Liver (tissue), 9 donors: ENCODE data around the gene TAF13. TPM values are rescaled to one million over a fixed set of nuclear protein-coding genes. Genes with fewer than 3 reads are reported as not detected.

Experiments used
- DNase-seq: peaks from one replicate; pipeline ENCODE4 v3.0.0-alpha.2; 2017; ENCODE audit warnings: low spot score
- H3K27ac ChIP-seq, 2 donors: one replicate each; pipeline ENCODE4 v1.7.0; 2013; ENCODE audit warnings: inconsistent platforms in 2 of 2, low read length in 2 of 2, control low read depth in 1 of 2, low read depth in 1 of 2, mild to moderate bottlenecking in 1 of 2
- H3K27me3 ChIP-seq, 4 donors: one replicate each; pipeline versions ENCODE4 v1.6.1 to v1.7.0; 2013; ENCODE audit warnings: low read length in 3 of 4, inconsistent platforms in 1 of 4, mild to moderate bottlenecking in 1 of 4, moderate library complexity in 1 of 4; ENCODE audit not compliant: control insufficient read depth in 4 of 4, insufficient read depth in 4 of 4
- H3K36me3 ChIP-seq, 4 donors: one replicate each; pipeline versions ENCODE4 v1.6.1 to v1.7.0; 2013; ENCODE audit warnings: low read length in 3 of 4, mild to moderate bottlenecking in 3 of 4, low read depth in 1 of 4, moderate library complexity in 1 of 4; ENCODE audit not compliant: control insufficient read depth in 4 of 4, insufficient read depth in 3 of 4
- H3K4me1 ChIP-seq, 4 donors: one replicate each; pipeline versions ENCODE4 v1.6.1 to v1.7.0; 2013; ENCODE audit warnings: low read length in 3 of 4, mild to moderate bottlenecking in 3 of 4, moderate library complexity in 1 of 4; ENCODE audit not compliant: control insufficient read depth in 4 of 4, insufficient read depth in 4 of 4
- H3K4me3 ChIP-seq, 3 donors: one replicate each; pipeline versions ENCODE4 v1.6.1 to v1.7.0; 2013; ENCODE audit warnings: low read length in 3 of 3, control low read depth in 1 of 3, low read depth in 1 of 3, mild to moderate bottlenecking in 1 of 3
- H3K9ac ChIP-seq, 2 donors: one replicate each; pipeline ENCODE4 v1.7.0; 2013; ENCODE audit warnings: low read length in 2 of 2, mild to moderate bottlenecking in 2 of 2, moderate library complexity in 2 of 2, control low read depth in 1 of 2, low read depth in 1 of 2
- H3K9me3 ChIP-seq, 4 donors: one replicate each; pipeline versions ENCODE4 v1.6.1 to v1.7.0; 2013; ENCODE audit warnings: low read length in 3 of 4; ENCODE audit not compliant: control insufficient read depth in 4 of 4
- EGR1 ChIP-seq, 2 donors: IDR thresholded peaks; 2 replicates each; pipeline ENCODE4 v1.6.1; 2016 to 2018; ENCODE audit warnings: antibody characterized with exemption in 2 of 2, low read depth in 2 of 2
- FOXA1 ChIP-seq: IDR thresholded peaks from 2 replicates; pipeline ENCODE4 v1.6.1; 2016; ENCODE audit warnings: antibody characterized with exemption
- FOXA2 ChIP-seq: IDR thresholded peaks from 2 replicates; pipeline ENCODE4 v1.6.1; 2016; ENCODE audit warnings: antibody characterized with exemption
- GABPA ChIP-seq, 2 donors: IDR thresholded peaks in 1 of 2; conservative IDR thresholded peaks in 1 of 2; 2 replicates each; pipeline ENCODE4 v1.6.1; 2016; ENCODE audit warnings: antibody characterized with exemption in 2 of 2, mild to moderate bottlenecking in 1 of 2, moderate library complexity in 1 of 2
- HNF4A ChIP-seq, 2 donors: conservative IDR thresholded peaks; 2 replicates each; pipeline ENCODE4 v1.6.1; 2016; ENCODE audit warnings: antibody characterized with exemption in 2 of 2, mild to moderate bottlenecking in 2 of 2
- HNF4G ChIP-seq: IDR thresholded peaks from 2 replicates; pipeline ENCODE4 v1.6.1; 2016; ENCODE audit warnings: antibody characterized with exemption
- JUND ChIP-seq, 2 donors: IDR thresholded peaks; 2 replicates each; pipeline ENCODE4 v1.6.1; 2016; ENCODE audit warnings: antibody characterized with exemption in 2 of 2
- NR2F2 ChIP-seq: IDR thresholded peaks from 2 replicates; pipeline ENCODE4 v1.6.1; 2016; ENCODE audit warnings: antibody characterized with exemption
- RAD21 ChIP-seq, 2 donors: IDR thresholded peaks; 2 replicates each; pipeline ENCODE4 v1.6.1; 2016; ENCODE audit warnings: antibody characterized with exemption in 2 of 2, mild to moderate bottlenecking in 2 of 2
- RXRA ChIP-seq, 2 donors: IDR thresholded peaks; 2 replicates each; pipeline ENCODE4 v1.6.1; 2017 to 2018; ENCODE audit warnings: antibody characterized with exemption in 2 of 2, mild to moderate bottlenecking in 1 of 2
- SP1 ChIP-seq: IDR thresholded peaks from 2 replicates; pipeline ENCODE4 v1.6.1; 2018; ENCODE audit warnings: antibody characterized with exemption, mild to moderate bottlenecking
- TAF1 ChIP-seq: conservative IDR thresholded peaks from 2 replicates; pipeline ENCODE4 v1.6.1; 2016; ENCODE audit warnings: antibody characterized with exemption, mild to moderate bottlenecking
- YY1 ChIP-seq: IDR thresholded peaks from 2 replicates; pipeline ENCODE4 v1.6.1; 2016; ENCODE audit warnings: antibody characterized with exemption, mild to moderate bottlenecking
- WGBS: extraction: QIAGEN DNeasy Blood & Tissue Kit; methylation state at CpG from one replicate; pipeline ENCODE4 v1.1.7; 2013; 5-methylcytosine and 5-hydroxymethylcytosine counted together
- polyA plus RNA-seq, 2 donors: library from polyadenylated mRNA; stranded (reverse) in 1 of 2; unstranded in 1 of 2; fragments of 200-250 nt in 1 of 2; fragments of >200 nt in 1 of 2; fragmentation: Nextera tagmentation in 1 of 2; extraction: Ambion mirVana in 1 of 2; gene quantifications; one replicate each; pipeline versions ENCODE4 v1.2.1 to v1.2.3, GENCODE V29; 2013 to 2015
- total RNA-seq, 2 donors: library from RNA; depleted of rRNA; stranded (reverse); fragments of >200 nt; gene quantifications; one replicate each; pipeline ENCODE4 v1.2.3, GENCODE V29; 2014
- TF ChIP-seq, protein P1 (sequence below): IDR thresholded peaks from 2 replicates; pipeline ENCODE4 v1.6.1; 2016; ENCODE audit warnings: antibody characterized with exemption
- TF ChIP-seq, protein P2 (sequence below): IDR thresholded peaks from 2 replicates; pipeline ENCODE4 v1.6.1; 2016; ENCODE audit warnings: antibody characterized with exemption, mild to moderate bottlenecking
- TF ChIP-seq, protein P3 (sequence below): IDR thresholded peaks from 2 replicates; pipeline ENCODE4 v1.6.1; 2016; ENCODE audit warnings: antibody characterized with exemption
- TF ChIP-seq, protein P4 (sequence below): IDR thresholded peaks from 2 replicates; pipeline ENCODE4 v1.6.1; 2016; ENCODE audit warnings: antibody characterized with exemption
- TF ChIP-seq, protein P5 (sequence below): fragments of 150-350 bp; IDR thresholded peaks from 2 replicates; pipeline ENCODE4 v1.5.1; 2017; ENCODE audit warnings: improper control_type of control experiment, low read depth, low read length; ENCODE audit not compliant: missing input control
- donor health status: healthy.
- donor health status: healthy.
- donor health status: healthy.
- donor health status: healthy.
- donor health status: healthy.

TAF13 gene
- total and polyA plus RNA-seq, 4 donors: 17.9 to 31.7 (median 20.2) TPM

DNA sequence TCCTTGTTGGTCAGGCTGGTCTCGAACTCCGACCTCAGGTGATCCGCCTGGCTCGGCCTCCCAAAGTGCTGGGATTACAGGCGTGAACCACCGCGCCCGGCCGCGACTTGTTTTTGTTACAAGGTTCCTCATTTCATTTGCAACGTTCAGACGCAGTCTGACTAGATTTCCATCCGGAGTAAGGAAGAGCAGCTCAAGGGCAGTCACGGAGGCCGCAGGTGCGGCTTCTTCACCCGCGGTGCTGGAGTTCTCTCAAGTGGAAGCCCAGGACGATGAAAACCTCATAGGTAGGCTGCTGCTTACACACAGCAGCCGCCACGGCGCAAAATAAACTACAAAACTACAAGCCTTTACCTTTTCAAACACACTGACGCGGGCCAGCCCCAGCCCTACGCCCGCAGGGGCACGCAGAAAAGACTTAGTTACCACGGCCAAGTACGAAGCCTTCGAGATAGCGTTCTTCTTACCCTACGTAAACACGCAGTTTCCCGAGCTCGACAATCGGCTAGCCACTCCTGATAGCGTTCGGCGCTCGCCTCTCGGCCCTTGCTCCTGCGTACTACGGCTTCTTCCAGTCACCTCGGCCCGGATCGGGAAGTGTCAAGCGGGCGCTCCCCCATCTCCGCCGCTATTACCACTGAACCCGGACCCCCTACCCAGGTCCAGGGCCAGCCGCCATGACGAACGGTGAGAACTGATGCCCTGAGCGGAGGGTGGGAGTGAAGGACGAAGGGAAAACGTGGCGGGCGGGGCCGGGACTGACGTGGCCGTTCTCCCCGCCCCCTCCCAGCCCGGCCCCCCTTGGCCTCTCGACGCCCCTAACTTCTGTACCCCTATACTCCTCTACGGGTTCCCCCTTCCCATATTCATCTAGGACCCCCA, 14.6 kb upstream of the TAF13 start, which contains the start of gene TMEM167B:
Gene TMEM167B (plus strand): TSS at position 569 of the 882 bp plus-strand sequence. CDS start 109 bp downstream, at position 678.
- peak; percentile 7 to 36 for TF ChIP-seq RAD21 (IDR thresholded peaks at IDR 0.05)
- TF ChIP-seq, protein P1, sequence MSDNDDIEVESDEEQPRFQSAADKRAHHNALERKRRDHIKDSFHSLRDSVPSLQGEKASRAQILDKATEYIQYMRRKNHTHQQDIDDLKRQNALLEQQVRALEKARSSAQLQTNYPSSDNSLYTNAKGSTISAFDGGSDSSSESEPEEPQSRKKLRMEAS: peak; percentile 48
- peak in 1 of 2 donors; percentile 38 for TF ChIP-seq JUND (IDR thresholded peaks at IDR 0.05)
- TF ChIP-seq, protein P2, sequence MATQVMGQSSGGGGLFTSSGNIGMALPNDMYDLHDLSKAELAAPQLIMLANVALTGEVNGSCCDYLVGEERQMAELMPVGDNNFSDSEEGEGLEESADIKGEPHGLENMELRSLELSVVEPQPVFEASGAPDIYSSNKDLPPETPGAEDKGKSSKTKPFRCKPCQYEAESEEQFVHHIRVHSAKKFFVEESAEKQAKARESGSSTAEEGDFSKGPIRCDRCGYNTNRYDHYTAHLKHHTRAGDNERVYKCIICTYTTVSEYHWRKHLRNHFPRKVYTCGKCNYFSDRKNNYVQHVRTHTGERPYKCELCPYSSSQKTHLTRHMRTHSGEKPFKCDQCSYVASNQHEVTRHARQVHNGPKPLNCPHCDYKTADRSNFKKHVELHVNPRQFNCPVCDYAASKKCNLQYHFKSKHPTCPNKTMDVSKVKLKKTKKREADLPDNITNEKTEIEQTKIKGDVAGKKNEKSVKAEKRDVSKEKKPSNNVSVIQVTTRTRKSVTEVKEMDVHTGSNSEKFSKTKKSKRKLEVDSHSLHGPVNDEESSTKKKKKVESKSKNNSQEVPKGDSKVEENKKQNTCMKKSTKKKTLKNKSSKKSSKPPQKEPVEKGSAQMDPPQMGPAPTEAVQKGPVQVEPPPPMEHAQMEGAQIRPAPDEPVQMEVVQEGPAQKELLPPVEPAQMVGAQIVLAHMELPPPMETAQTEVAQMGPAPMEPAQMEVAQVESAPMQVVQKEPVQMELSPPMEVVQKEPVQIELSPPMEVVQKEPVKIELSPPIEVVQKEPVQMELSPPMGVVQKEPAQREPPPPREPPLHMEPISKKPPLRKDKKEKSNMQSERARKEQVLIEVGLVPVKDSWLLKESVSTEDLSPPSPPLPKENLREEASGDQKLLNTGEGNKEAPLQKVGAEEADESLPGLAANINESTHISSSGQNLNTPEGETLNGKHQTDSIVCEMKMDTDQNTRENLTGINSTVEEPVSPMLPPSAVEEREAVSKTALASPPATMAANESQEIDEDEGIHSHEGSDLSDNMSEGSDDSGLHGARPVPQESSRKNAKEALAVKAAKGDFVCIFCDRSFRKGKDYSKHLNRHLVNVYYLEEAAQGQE: peak; percentile 62
- no peak for TF ChIP-seq HNF4G
- peak; percentile 89 for TF ChIP-seq YY1
- TF ChIP-seq RXRA (IDR thresholded peaks at IDR 0.05): peak; percentile 36 to 52
- peak; percentile 42 for TF ChIP-seq TAF1
- no peak for TF ChIP-seq FOXA1
- TF ChIP-seq, protein P3, sequence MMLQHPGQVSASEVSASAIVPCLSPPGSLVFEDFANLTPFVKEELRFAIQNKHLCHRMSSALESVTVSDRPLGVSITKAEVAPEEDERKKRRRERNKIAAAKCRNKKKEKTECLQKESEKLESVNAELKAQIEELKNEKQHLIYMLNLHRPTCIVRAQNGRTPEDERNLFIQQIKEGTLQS: no peak
- peak; percentile 47 for TF ChIP-seq SP1
- TF ChIP-seq HNF4A (conservative IDR thresholded peaks at IDR 0.05): peak; percentile 30 to 47
- peak; percentile 67 for TF ChIP-seq FOXA2
- no peak for TF ChIP-seq EGR1 (IDR thresholded peaks at IDR 0.05; ENCODE audit: low read depth in 2 of 2)
- peak; percentile 41 for TF ChIP-seq NR2F2
- TF ChIP-seq, protein P4, sequence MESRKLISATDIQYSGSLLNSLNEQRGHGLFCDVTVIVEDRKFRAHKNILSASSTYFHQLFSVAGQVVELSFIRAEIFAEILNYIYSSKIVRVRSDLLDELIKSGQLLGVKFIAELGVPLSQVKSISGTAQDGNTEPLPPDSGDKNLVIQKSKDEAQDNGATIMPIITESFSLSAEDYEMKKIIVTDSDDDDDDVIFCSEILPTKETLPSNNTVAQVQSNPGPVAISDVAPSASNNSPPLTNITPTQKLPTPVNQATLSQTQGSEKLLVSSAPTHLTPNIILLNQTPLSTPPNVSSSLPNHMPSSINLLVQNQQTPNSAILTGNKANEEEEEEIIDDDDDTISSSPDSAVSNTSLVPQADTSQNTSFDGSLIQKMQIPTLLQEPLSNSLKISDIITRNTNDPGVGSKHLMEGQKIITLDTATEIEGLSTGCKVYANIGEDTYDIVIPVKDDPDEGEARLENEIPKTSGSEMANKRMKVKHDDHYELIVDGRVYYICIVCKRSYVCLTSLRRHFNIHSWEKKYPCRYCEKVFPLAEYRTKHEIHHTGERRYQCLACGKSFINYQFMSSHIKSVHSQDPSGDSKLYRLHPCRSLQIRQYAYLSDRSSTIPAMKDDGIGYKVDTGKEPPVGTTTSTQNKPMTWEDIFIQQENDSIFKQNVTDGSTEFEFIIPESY: peak; percentile 37
- TF ChIP-seq GABPA (IDR thresholded peaks at IDR 0.05 in 1 of 2, conservative IDR thresholded peaks at IDR 0.05 in 1 of 2): peak in 1 of 2 donors; percentile 69
- TF ChIP-seq, protein P5, sequence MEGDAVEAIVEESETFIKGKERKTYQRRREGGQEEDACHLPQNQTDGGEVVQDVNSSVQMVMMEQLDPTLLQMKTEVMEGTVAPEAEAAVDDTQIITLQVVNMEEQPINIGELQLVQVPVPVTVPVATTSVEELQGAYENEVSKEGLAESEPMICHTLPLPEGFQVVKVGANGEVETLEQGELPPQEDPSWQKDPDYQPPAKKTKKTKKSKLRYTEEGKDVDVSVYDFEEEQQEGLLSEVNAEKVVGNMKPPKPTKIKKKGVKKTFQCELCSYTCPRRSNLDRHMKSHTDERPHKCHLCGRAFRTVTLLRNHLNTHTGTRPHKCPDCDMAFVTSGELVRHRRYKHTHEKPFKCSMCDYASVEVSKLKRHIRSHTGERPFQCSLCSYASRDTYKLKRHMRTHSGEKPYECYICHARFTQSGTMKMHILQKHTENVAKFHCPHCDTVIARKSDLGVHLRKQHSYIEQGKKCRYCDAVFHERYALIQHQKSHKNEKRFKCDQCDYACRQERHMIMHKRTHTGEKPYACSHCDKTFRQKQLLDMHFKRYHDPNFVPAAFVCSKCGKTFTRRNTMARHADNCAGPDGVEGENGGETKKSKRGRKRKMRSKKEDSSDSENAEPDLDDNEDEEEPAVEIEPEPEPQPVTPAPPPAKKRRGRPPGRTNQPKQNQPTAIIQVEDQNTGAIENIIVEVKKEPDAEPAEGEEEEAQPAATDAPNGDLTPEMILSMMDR: no peak
- 3% methylated on average over 67 of the region's 67 CpGs for WGBS

More for the DNA sequence above, 14.6 kb upstream of the TAF13 start, which contains the start of gene TMEM167B:
- Histone ChIP-seq H3K9ac (peak within 1 kb of the TSS; percentile 82 to 99), H3K27me3 (no peaks in the 10 kb centered on the region), H3K36me3 (peaks cover 0 to 12% (median 7%) of the 10 kb centered on the region in 4 donors), H3K9me3 (no peaks in the 10 kb centered on the region), H3K4me3 (peak within 1 kb of the TSS; percentile 71 to 95 (median 73)), H3K27ac (peak within 1 kb of the TSS; percentile 99 to 100), H3K4me1 (peaks cover 3 to 30% (median 24%) of the 10 kb centered on the region in 4 donors)
- peak; percentile 90 for DNase-seq
